ENCODE measurements around the gene C19orf67.

The C19orf67 gene

DNA sequence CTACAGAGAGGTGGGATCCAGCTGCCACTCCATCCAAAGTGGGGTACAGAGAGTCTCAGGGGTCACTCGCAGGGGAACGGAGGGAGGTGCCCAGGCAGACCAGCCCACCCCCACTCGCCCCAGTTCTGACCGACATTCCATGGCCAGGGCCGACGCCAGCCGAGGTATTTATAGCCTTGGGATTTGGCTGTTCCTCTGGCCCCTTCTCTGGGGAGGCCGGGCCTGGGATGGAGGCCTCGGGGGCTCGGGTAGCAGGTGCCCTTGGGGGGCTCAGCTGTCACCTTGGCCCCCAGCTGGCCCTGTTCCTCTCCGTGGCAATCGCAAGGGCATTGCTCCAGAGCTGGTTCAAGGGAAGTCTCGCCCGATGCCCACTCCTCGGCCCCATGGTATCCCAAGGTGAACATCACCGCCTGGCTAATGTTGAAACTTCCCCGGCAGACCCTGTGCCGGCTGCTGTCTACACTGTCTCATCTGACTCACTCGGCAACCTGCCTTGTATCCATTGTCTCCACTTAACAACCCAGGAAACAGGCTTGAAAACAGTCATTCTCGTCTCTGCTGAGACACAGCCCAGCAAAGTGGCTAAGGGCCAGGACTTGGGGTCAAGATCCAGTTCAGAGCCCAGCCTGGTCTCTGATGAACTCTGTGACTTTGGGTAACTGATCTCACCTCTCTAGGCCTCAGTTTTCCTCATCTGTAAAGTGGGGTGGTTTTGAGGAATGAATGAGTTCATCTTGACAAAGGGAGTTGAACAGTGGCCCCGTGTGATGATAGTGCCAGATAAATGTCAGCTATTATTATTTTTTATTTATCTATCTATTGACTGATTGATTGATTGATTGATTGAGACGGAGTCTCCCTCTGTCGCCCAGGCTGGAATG lies 22.2 kb upstream of the C19orf67 start:
- peak; percentile 39 for DNase-seq (ENCODE audit: low spot score)

DNA sequence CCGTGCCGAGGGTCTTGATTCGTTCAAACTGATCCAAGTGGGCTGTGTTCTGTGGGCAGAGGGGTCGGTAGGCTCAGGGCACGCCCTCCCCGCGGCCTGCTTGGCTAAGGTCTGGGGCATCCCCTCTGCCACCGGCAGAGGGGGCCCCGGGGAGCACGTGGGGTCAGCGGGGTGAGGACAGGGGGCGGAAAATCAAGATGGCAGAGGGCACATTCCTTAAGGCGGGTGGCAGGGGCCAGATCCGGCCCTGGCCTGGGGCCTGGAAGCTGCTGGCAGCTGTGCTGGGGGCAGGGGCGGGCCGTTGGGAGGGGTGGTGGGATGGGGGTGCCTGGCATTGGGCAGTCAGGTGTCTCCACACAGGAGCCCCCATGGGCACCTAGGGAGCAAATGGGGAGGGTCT lies 21.3 kb upstream of the C19orf67 start:
- DNase-seq (ENCODE audit: low spot score) = no peak

DNA sequence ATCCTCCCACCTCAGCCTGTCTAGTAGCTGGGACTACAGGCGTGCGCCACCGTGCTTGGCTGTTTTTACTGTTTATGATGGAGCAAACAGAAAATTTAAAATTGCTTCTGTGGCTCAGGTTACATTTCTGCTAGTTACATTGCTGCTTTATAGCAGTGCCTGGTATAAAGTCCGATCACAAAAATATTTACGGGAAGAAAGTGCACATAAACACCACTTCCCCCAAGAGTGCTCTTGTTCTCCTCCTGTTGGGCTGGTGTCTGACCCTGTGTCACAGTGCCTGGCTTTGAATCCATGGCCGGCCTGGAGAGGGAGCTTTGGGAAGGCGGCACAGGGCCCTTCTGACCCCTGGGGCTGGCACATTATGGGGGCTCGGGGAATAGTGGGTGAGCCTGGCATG lies 20.1 kb upstream of the C19orf67 start:
- no peak for DNase-seq (ENCODE audit: low spot score)

DNA sequence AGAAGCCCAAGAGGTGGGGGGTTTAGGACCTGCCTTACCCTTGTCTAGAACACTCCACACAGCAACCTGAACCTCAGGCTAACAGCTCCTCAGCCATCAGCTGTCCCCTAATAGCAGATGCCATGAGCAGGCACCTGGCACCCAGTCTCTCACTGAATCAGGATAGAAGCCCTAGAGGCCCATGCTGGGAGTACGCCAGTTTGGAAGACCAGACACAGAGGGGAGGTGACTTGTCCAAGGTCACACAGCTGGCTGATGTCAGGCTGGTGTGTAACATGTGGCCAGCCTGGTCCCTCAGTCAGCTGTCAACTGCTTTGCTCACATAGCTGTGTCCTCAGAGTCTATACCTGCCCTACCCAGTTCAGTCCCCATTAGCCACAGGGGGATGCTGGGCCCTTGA lies 17.7 kb upstream of the C19orf67 start:
- DNase-seq (ENCODE audit: low spot score) = no peak

DNA sequence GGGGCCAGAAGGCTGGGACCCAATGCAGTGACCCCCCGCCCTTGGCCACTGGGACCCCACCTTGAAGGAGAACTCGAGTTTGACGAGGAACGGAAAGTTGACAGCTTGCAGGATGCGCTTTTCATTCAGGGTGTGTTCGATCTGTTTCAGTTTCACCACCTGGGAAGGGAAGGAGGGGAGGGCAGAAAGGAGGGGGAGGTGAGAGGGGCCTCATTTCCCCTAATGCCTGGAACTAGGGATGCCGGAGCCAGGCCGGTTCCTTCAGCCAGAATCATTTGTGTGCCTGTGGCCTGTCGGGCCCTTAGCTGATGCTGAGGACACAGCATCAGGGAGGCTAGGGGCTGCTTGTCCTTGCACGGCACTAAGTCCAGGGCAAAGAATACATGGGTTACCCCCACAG lies 17.2 kb upstream of the C19orf67 start:
- DNase-seq (ENCODE audit: low spot score) = no peak

DNA sequence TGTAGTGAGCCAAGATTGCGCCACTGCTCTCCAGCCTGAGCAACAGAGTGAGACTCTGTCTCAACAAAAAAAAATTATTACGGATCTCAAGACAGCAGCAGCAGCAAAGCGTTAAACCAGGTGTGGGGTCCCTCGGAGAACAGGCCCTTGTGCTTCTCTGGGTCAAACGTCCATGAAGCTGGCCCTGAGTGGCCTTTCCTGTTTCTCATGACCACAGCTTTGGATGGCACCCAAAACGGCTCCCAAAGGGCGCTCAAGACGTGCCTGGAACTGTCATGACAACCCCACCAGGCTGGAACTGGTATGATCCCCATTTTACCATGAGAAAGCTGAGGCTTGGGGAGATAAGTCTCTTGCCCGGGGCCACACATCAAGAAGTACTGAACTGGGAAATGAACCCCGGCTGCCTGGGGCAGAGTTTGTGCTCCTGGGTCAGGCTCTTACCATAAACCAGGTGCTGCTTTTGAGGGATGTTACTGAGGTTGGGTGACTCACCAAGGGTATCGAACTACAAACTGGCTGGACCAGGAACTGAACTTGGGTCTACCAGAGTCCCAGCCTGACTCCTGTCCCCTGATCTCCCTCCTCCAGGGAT lies 16.6 kb upstream of the C19orf67 start:
- no peak for DNase-seq (ENCODE audit: low spot score)

DNA sequence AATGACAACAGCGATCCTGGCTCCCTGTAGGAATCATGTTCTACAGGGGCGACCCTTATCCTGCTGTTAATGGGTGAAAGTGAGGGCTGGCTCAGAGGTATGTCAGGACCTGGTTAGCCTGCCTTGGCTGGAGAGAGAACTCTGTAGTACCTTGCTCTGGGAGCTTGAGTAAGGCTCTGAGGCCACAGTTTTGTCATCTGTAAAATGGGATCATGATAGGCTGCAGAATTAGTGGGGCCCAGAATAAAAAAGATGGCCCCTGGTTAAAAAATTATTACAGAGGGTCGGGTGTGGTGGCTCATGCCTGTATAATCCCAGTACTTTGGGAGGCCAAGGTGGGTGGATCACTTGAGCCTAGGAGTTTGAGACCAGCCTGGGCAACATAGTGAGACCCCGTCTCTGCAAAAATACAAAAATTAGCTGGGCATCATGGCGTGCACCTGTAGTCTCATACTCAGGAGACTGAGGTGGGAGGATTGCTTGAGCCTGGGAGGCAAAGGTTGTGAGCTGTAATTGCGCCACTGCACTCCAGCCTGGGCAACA lies 15.5 kb upstream of the C19orf67 start:
- DNase-seq (ENCODE audit: low spot score) = no peak

DNA sequence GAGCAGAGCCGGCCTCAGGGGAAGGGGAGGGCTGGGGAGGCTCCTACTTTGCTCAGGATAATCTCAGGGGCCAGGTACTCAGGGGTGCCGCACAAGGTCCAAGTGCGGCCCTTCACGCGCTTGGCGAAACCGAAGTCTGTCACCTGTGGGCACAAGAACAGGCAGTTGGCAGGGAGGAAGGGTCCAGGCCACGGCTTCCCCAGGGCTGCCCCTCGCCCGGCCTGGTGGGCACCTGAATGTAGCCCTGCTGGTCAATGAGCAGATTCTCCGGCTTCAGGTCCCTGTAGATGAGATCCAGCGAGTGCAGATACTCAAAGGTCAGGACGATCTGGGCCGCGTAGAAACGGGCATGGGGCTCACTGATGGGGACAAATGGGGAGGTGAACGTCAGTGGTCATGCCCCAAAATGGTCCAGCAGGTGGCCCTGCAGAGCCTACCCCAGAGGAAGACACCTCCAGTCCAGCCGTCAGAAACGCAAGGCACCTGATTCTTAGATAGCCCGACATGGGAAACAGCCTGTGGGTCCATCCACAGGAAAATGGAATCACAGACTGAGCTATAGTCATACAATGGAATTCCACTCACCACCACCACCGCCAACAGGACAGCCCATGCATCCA lies 12.1 kb upstream of the C19orf67 start:
- DNase-seq (ENCODE audit: low spot score) = no peak

DNA sequence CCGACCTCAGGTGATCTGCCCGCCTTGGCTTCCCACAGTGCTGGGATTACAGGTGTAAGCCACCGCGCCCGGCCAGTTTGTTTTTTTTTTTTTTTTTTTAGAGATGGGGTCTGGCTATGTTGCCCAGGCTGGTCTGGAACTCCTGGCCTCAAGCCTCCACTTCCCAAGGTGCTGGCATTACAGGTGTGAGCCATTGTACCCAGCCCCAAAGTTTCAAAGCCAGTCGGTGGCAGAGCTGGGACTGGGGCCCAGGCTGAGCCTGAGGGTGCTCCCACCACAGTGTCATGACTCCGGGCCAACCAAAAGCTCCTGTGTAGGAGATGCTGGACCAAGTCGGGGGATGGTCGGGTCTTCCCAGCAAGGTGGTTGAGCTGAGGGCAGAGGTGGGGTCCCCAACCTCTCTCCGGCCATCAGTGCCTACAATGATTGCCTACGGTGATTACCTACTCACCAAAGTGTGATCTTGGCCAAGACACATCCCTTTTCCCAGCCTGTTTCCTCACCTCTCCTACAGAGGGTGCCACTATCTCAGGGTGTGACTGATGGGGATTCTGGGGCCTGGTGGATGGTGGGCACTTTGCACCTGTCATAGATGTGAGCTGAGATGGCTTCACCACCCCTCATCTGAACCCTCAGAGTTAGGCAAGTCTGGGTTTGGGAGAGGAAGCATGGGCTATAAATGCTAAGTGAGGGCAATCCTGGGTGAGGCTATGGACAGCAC lies 10.8 kb upstream of the C19orf67 start:
- no peak for DNase-seq (ENCODE audit: low spot score)

DNA sequence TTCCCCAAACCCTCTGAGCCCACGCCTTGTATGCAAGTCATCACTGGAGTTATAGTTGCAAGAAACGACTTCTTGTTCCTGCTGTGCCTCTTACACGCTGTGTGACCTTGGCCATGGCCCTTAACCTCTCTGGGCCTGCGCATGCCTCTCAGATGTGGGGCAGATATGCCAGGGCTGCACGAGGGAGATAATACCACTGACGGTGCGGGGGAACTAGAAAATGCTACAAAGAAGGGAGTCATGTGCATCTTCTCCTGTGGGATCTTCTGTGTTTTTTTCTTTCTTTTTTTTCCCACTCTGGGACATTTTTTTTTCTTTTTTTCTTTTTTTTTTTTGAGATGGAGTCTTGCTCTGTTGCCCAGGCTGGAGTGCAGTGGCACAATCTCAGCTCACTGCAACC lies 9.3 kb upstream of the C19orf67 start:
- no peak for DNase-seq (ENCODE audit: low spot score)

DNA sequence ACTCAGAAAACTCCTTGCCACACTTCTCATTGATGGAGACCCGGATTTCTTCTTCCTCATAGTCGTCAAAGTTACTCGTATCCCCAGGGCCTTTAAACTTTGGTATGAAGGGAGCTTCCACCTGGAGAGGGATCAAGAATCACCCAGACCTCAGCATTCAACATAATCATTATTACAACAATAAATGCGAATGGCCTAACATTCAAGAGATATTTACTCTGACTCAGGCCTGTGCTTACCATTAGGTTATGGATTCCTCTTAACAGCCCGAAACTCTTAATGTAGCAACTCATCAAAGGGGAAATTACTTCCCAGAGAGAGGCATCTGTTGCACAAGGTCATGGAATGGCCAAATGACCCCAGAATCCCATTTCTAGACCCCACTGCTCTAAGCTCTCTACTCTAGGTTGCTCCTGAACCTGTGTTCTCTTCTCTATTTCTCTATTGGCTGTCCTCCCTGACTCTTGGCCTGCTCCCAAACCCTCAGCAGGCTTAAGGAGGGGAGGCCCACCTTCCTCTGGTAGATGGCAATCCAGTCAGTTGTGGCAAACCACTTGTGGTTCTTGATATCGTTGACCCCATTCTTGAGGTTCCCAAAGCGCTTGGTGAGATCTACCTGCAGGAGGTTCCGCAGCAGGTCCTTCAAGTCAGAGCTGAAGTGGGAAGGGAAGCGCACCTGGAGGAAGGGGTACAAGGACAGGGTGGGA lies 7.7 kb upstream of the C19orf67 start:
- no peak for DNase-seq (ENCODE audit: low spot score)

DNA sequence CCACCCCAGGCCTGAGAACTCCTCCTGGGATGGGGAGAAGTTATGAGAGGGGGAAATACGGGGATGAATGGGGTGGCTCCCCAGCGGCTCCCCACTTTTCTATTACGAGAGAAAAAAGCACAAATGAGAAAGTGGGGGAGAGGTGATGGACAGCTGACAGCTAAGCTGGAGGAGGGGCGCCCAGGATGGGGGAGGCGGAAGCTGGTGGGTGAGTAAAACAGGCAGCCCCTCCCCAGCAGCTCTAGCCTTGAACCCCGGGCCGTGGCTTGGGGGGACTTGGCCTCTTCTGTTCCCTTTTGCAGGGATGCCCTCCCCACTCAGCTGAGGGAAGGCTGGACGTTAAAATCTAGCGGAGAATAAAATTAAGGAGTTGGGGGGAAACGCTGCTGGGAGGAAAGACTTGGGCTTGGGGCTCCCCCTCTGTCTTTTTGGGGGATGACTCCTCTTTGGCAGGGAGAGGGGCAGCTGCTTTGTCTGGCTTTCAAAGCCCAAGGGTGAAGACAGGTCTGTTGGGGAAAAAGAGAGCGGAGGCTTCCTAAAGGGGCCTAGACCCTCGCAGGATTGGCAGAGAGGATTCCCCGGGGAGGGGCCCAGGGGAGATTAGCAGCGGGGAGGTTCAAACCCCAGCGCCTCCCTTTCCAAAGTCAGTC lies 6.4 kb upstream of the C19orf67 start:
- DNase-seq (ENCODE audit: low spot score) = no peak

DNA sequence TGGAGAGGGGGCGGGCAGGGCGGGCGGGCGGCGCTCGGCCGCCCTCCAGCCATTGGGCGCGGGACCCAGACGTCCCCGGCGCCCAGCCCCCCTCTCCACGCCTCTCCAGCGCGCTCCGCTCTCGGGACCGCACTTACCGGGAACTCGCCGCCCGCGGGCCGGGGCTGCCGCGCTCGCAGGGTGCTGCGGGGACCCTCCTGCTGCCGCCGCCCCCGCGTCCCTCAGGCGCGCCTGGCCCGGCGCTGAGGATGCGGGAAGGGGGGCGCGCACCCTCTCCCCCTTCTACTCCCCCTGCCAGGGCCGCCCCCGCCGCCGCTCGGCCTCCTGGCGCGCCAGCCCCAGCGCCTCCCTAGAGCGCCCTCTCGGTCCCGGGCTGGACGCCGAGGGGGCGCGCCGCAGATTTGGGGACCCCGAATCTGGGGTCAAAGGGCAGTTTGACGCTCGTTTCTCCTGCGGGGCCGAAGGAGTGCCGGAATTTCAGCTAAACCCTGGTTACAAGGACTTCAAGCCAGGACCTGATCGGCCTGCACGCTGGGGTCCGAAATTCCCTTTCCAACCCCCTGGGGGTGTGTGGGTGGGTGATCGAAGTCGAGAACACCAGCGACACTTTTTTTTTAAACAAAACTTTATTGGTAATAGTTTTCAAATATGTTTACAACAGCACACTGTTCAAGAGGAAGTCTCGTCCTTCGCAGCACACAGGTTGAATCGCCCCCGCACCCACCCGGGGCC lies 5.7 kb upstream of the C19orf67 start:
- DNase-seq (ENCODE audit: low spot score) = peak; percentile 52

DNA sequence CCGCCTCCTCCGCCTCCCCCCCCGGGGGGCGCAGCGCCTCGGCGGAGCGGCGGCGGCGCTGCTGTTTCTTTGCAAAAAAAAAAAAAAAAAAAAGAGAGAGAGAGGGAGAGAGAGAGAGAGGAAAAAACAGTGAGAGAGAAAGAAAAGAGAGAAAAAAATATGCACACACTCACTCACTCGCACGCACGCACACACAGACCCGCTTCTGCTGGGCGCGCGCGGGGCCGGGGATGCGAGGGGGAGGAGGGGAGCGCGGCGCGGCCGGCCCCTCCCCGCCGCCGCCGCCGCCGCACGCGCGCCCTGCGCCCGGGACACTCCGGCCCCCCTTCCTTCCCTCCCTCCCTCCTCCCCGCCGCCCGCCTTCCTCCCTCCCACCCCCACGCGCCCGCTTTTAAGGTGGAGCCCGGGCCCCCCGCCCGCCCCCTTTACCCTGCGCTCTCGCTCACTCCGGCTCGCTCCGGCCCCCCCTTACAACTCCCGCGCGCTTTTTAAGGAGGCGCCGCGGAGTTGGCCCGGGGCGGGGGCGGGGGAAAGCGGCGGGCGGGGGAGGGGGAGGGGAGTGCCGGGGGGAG lies 5.0 kb upstream of the C19orf67 start, which contains the start of gene SAMD1:
TSS of gene SAMD1 (minus strand) at position 243 of the 572 bp plus-strand sequence.
- peak; percentile 80 for DNase-seq (ENCODE audit: low spot score)

DNA sequence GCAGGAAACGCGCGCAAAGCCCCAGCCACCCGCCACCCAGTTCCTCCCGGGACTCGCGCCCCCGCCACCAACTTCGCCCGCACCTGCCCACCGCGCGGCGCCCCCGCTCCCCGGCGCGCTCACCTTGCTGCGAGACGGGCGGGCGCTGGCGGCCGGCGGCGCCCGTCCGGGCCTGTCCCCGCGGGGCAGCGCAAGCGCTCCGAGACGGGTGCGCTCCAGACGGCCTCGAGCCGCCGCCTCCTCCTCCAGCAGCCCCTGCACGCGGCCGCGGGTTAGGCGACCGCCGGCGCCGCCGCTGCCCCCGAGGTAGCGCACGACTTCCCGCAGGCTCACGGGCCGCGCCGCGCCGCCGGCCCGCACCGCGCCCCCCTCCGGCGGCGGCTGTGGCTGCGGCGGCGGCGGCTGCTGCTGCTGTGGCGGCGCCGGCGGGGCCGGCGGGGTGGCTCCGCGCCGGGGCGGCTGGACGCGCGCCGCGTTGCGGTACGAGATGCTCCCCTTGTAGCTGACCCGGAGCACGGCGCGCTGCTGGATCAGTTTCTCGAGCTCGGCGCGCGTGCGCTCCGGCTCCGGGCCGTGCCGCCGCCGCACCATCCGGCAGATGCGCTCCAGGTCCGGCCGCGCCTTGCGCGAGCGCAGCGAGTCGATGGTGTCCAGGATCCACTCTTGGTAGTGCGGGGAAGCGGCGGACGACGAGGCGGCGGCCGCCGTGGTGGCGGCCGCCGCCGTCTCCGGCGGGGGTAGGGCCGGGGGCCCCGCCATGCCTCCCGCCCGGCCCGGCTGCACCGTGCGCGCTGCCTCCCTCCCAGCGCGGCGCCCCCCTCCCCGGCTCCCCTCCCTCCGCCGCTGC lies 4.3 kb upstream of the C19orf67 start:
- DNase-seq (ENCODE audit: low spot score) = peak; percentile 66

DNA sequence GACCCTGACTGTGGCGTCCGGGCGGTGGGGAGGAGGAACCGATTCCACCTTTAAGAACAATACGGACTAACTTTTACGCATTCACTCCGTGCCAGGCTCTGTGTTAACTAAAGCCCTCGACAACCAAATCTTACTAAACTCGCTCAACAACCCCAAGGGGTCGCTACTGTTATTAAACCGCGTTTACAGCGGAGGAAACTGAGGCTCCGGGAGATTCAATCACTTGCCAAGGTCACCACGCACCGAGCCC lies 3.8 kb upstream of the C19orf67 start:
- DNase-seq (ENCODE audit: low spot score) = no peak

DNA sequence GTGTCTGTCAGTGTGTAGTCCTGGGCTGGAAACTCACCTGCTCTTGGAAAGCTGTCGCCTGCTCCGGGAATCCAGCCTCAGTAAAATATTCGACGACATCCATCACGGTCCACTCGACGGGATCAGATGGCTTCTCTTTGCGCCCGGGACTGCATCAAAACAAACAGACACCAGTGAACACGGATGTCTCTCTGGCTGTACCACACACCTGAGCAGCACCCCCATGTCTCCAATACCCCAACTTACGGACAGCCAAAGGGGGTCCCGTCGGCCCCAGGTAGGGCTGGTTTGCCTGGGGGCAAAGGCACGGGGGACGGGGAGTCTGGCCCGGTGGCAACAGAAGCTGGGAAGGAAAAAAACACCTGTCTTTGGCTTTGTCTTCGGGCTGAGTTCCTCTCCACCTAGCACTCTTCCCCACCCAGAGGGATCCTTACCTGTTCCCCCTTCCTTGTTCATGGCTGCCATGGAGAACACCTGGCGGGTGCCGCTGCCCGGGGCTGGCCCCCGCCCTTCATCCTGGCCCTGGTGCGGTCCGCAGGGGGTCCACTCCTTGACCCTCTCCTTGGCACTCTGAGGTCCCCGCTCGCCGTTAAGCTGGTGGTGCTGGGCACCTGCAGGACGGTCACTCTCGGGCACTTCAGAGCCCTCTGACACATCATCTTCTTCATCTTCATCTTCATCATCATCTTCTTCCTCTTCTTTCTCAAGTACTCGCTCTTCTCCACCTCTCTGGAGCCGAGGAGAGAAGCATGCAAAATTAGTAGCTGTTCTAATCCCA lies 3.2 kb upstream of the C19orf67 start:
- DNase-seq (ENCODE audit: low spot score) = no peak

DNA sequence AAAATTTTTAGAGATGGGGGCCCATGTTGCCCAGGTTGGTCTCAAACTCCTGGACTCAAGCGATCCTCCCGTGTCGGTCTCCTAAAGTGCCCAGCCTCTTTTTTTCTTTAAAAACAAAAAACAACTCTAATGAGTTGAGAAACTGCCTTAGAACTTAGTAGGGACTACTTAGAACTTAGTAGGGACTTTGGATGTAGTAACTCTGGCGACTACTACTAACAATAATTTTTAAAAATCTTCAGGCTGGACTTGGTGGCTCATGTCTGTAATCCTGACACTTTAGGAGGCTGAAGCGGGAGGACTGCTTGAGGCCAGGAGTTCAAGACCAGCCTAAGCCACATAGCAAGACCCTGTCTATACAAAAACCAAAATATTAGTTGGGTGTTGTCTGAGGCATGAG lies 515 bp upstream of the C19orf67 start:
- DNase-seq (ENCODE audit: low spot score) = no peak

DNA sequence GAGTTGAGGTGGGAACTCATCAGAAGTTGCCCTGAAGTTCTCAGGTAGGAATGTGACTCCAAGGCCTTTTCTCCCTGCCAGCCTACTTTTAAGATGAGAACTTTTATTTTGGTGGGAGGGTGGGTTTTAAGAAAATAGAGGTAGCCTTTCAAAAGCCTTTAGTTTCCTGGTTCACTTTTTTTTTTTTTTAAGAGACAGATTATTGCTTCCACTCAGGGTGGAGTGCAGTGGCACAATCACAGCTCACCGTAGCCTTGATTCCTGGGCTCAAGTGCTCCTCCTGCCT lies 3.0 kb downstream of the C19orf67 start:
- no peak for DNase-seq (ENCODE audit: low spot score)
